Fibroblast of pulmonary artery (primary cell): ENCODE data around the gene IL20.

Experiments
- DNase-seq: peaks from one replicate; pipeline ENCODE4 v3.0.0-alpha.2; 2010; ENCODE audit warnings: low read depth
- H3K4me3 ChIP-seq: replicated peaks from 2 replicates; pipeline ENCODE4 v1.5.1; 2011; ENCODE audit warnings: low read depth, mild to moderate bottlenecking, control low read depth, low read length, moderate library complexity
- TF ChIP-seq, protein P1 (sequence below): IDR thresholded peaks from 2 replicates; pipeline ENCODE4 v1.5.1; 2011; ENCODE audit warnings: mild to moderate bottlenecking, control low read depth, low read length, inconsistent platforms; ENCODE audit errors: missing control alignments

The IL20 gene

GRCh38 chr1:206860165-206860564, 5.3 kb upstream of the IL20 start:
- no peak overlapping the region for H3K4me3 ChIP-seq
- DNase-seq: no peak
- TF ChIP-seq, protein P1, sequence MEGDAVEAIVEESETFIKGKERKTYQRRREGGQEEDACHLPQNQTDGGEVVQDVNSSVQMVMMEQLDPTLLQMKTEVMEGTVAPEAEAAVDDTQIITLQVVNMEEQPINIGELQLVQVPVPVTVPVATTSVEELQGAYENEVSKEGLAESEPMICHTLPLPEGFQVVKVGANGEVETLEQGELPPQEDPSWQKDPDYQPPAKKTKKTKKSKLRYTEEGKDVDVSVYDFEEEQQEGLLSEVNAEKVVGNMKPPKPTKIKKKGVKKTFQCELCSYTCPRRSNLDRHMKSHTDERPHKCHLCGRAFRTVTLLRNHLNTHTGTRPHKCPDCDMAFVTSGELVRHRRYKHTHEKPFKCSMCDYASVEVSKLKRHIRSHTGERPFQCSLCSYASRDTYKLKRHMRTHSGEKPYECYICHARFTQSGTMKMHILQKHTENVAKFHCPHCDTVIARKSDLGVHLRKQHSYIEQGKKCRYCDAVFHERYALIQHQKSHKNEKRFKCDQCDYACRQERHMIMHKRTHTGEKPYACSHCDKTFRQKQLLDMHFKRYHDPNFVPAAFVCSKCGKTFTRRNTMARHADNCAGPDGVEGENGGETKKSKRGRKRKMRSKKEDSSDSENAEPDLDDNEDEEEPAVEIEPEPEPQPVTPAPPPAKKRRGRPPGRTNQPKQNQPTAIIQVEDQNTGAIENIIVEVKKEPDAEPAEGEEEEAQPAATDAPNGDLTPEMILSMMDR: no peak

- TF ChIP-seq, protein P1: no peak
- DNase-seq: no peak
- H3K4me3 ChIP-seq: no peak overlapping the region
These were observed 2.2 kb upstream of the IL20 start for GRCh38 chr1:206863266-206863665.

DNA sequence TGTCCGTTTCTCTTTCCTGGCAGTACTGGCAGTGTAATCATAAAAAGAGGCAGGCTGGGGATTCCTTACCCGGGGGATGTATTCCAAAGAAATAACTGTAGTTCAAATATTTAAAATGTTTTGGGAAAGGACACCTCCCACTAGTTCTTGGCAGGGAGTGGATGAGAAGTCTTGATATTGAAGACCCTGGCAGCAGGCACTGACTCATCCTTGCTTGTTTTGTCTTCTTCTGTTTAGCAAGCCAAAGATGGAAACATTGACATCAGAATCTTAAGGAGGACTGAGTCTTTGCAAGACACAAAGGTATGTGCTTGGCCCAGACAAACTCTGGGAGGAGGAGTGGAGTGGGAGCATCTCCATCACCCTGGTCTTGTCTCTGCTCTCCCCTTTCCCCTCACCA, 639 bp downstream of the IL20 start:
- TF ChIP-seq, protein P1: no peak

DNA sequence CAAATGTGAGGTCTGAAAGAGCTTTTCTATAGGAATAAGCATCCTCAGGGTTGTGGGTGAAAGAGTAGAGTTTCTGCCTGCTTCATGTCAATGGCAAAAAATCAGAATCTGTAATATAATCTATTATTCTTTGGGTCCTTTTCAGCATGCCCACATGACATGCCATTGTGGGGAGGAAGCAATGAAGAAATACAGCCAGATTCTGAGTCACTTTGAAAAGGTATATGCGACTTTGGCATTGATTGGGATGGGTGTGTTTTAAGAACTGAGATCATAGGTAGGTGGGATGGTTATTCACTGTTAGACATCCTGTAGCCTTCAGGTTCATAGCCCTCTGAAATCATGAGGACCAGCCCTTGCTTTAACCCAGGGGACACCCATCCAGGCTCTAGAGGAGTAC, 1.8 kb downstream of the IL20 start:
- DNase-seq: no peak

More for the DNA sequence above, 639 bp downstream of the IL20 start:
- DNase-seq: peak; percentile 79
- H3K4me3 ChIP-seq: no peak overlapping the region

GRCh38 chr1:206867716-206868115, 2.3 kb downstream of the IL20 start:
- H3K4me3 ChIP-seq: no peak overlapping the region
- no peak for DNase-seq
- TF ChIP-seq, protein P1: no peak

More for the DNA sequence above, 1.8 kb downstream of the IL20 start:
- TF ChIP-seq, protein P1: no peak
- no peak overlapping the region for H3K4me3 ChIP-seq

- no peak for DNase-seq
- TF ChIP-seq, protein P1: no peak
- no peak overlapping the region for H3K4me3 ChIP-seq
These were observed 2.8 kb downstream of the IL20 start for GRCh38 chr1:206868264-206868663.

- DNase-seq: no peak
- no peak overlapping the region for H3K4me3 ChIP-seq
- TF ChIP-seq, protein P1: no peak
These were observed 6.7 kb downstream of the IL20 start for GRCh38 chr1:206872139-206872538.
